Ovary (tissue), 9 donors: ENCODE results near the gene VSIG4. TPM values are rescaled to one million over a fixed set of nuclear protein-coding genes. Genes with fewer than 3 reads are reported as not detected.

Source experiments
- DNase-seq, 5 donors: peaks; one replicate each; pipeline ENCODE4 v3.0.0-alpha.2; 2019 to 2020
- H3K27ac ChIP-seq, 2 donors: fragments of 200-600 bp; one replicate each; pipeline versions ENCODE4 v1.5.1 to v1.8.0; 2019 to 2022
- H3K27me3 ChIP-seq: fragments of 200-600 bp; one replicate; pipeline ENCODE4 v1.8.0; 2022
- H3K36me3 ChIP-seq: fragments of 200-600 bp; sonication (generic); one replicate; pipeline ENCODE4 v1.5.1; 2019
- H3K4me1 ChIP-seq: one replicate; pipeline ENCODE4 v1.8.1; 2013; ENCODE audit warnings: mild to moderate bottlenecking, moderate library complexity; ENCODE audit not compliant: insufficient read depth
- H3K4me3 ChIP-seq: fragments of 200-600 bp; sonication (generic); one replicate; pipeline ENCODE4 v1.5.1; 2017
- H3K9me3 ChIP-seq, 2 donors: fragments of 200-600 bp in 1 of 2; sonication (generic) in 1 of 2; one replicate each; pipeline versions ENCODE4 v1.5.1 to v1.8.1; 2013 to 2019; ENCODE audit warnings: mild to moderate bottlenecking in 1 of 2, moderate library complexity in 1 of 2
- CTCF ChIP-seq, 3 donors: fragments of 450-650 bp in 2 of 3; fragments of 200-600 bp in 1 of 3; IDR thresholded peaks; one replicate each; pipeline versions ENCODE4 v1.5.1 to v1.8.0; 2016 to 2022; ENCODE audit warnings: antibody characterized with exemption in 3 of 3, mild to moderate bottlenecking in 1 of 3
- EP300 ChIP-seq: sonication (generic); formaldehyde crosslinking; IDR thresholded peaks from one replicate; pipeline ENCODE4 v1.6.1; 2017; ENCODE audit warnings: antibody characterized with exemption
- POLR2A ChIP-seq: fragments of 450-650 bp; IDR thresholded peaks from one replicate; pipeline ENCODE4 v1.6.1; 2017; ENCODE audit warnings: antibody characterized with exemption, mild to moderate bottlenecking, moderate library complexity
- WGBS, 3 donors: extraction: QIAGEN DNeasy Blood & Tissue Kit in 1 of 3; methylation state at CpG; one replicate each; pipeline versions ENCODE4 v1.1.5 to v1.1.7; 2013 to 2017; 5-methylcytosine and 5-hydroxymethylcytosine counted together
- intact Hi-C, 4 donors: fragments of 100-400 bp; cut with DNase I; formaldehyde crosslinking; loops; one replicate each; pipeline versions ENCODE4 v1.11.0 to v1.15.1; 2022 to 2023
- polyA plus RNA-seq, 2 donors: library from polyadenylated mRNA; stranded (reverse); fragments of 200-250 nt in 1 of 2; fragments of 350-450 nt in 1 of 2; fragmentation: Illumina TruSeq in 1 of 2; extraction: RNeasy Lipid Tissue Mini Kit (QIAGEN cat#74804) in 1 of 2; gene quantifications; one replicate each; pipeline ENCODE4 v1.2.3, GENCODE V29; 2013 to 2014
- total RNA-seq, 7 donors: library from RNA; depleted of rRNA in 2 of 7; stranded (reverse); fragments of >200 nt in 2 of 7; fragmentation: NEBNext Ultra II Directional in 3 of 7; extraction: Animal tissue kit (Norgen Biotek cat#: 25700) in 3 of 7; gene quantifications; one replicate each; pipeline versions ENCODE4 v1.1.0 to v1.2.4, GENCODE V29; 2016 to 2023
- donor health status: DM: no; HTN: no; CAD: no; lungs with moderate emphysema.
- donor health status: DM: no; HTN: no; CAD: no.
- donor health status: Bipolar disorder and iron deficiency.
- donor health status: DM: yes; HTN: yes; CAD: no.
- donor health status: DM: no; HTN: no; CAD: no.
- donor health status: DM: yes; HTN: yes; CAD: no.

The VSIG4 gene
- total and polyA plus RNA-seq, 9 donors = 4.4 to 92.5 (median 30.3) TPM

GRCh38 chrX:66024092-66024467, 15.8 kb downstream of the VSIG4 start:
- Histone ChIP-seq H3K36me3 (no peaks in the 10 kb centered on the region), H3K27me3 (no peaks in the 10 kb centered on the region), H3K9me3 (no peaks in the 10 kb centered on the region), H3K4me1 (no peaks in the 10 kb centered on the region), H3K27ac (no peak overlapping the region), H3K4me3 (no peak overlapping the region)
- DNase-seq = no peak
- intact Hi-C loops = no loop called here
- WGBS, 3 donors = 45 to 51% (median 48%) methylated on average over 1 of the region's 1 CpG
- TF ChIP-seq CTCF (IDR thresholded peaks at IDR 0.05) (no peak), POLR2A (no peak), EP300 (no peak)

GRCh38 chrX:66023385-66024091, 16.3 kb downstream of the VSIG4 start:
- TF ChIP-seq CTCF (IDR thresholded peaks at IDR 0.05) (no peak), POLR2A (no peak), EP300 (no peak)
- Histone ChIP-seq H3K9me3 (no peaks in the 10 kb centered on the region), H3K4me3 (no peak overlapping the region), H3K27me3 (no peaks in the 10 kb centered on the region), H3K27ac (no peak overlapping the region), H3K36me3 (no peaks in the 10 kb centered on the region), H3K4me1 (no peaks in the 10 kb centered on the region)
- 75 to 77% (median 76%) methylated on average over 5 of the region's 5 CpGs for WGBS, 3 donors
- DNase-seq = no peak
- intact Hi-C loops = no loop called here

- Histone ChIP-seq H3K27me3 (no peaks in the 10 kb centered on the region), H3K27ac (no peak overlapping the region), H3K36me3 (no peaks in the 10 kb centered on the region), H3K4me3 (no peak overlapping the region), H3K9me3 (no peaks in the 10 kb centered on the region), H3K4me1 (no peaks in the 10 kb centered on the region)
- DNase-seq = no peak
- no peak for TF ChIP-seq EP300
- no peak for TF ChIP-seq CTCF (IDR thresholded peaks at IDR 0.05)
- TF ChIP-seq POLR2A = no peak
- intact Hi-C loops = no loop called here
- 44 to 58% (median 52%) methylated on average over 5 of the region's 5 CpGs for WGBS, 3 donors
Measured at GRCh38 chrX:66022632-66023384, 17.1 kb downstream of the VSIG4 start.

GRCh38 chrX:66021765-66022631, 17.9 kb downstream of the VSIG4 start:
- TF ChIP-seq CTCF (IDR thresholded peaks at IDR 0.05) (no peak), POLR2A (no peak), EP300 (no peak)
- Histone ChIP-seq H3K4me1 (no peaks in the 10 kb centered on the region), H3K9me3 (no peaks in the 10 kb centered on the region), H3K27ac (no peak overlapping the region), H3K36me3 (no peaks in the 10 kb centered on the region), H3K4me3 (no peak overlapping the region), H3K27me3 (no peaks in the 10 kb centered on the region)
- DNase-seq = no peak
- WGBS, 3 donors = 69 to 72% (median 71%) methylated on average over 9 of the region's 9 CpGs
- intact Hi-C loops = no loop called here
